ENCODE measurements around the gene ETS1.

The ETS1 gene

GRCh38 chr11:128580612-128581011 lies 6.7 kb downstream of the ETS1 start:
- H3K9me3 ChIP-seq (ENCODE audit: low read length): no peaks in the 10 kb centered on the region
- no peaks in the 10 kb centered on the region for H3K36me3 ChIP-seq (ENCODE audit: insufficient read depth, low read length)
- no peak overlapping the region for H3K4me3 ChIP-seq (ENCODE audit: low read length)
- H3K27me3 ChIP-seq (ENCODE audit: insufficient read depth, low read length): peaks cover 4% of the 10 kb centered on the region
- peaks cover 7% of the 10 kb centered on the region for H3K4me1 ChIP-seq (ENCODE audit: insufficient read depth, low read length)
- no peak overlapping the region for H2AFZ ChIP-seq (ENCODE audit: low read depth, low read length)

GRCh38 chr11:128579798-128580504 lies 7.4 kb downstream of the ETS1 start:
- H3K4me3 ChIP-seq (ENCODE audit: low read length): no peak overlapping the region
- H3K9me3 ChIP-seq (ENCODE audit: low read length): no peaks in the 10 kb centered on the region
- H3K27me3 ChIP-seq (ENCODE audit: insufficient read depth, low read length): no peaks in the 10 kb centered on the region
- H2AFZ ChIP-seq (ENCODE audit: low read depth, low read length): no peak overlapping the region
- H3K4me1 ChIP-seq (ENCODE audit: insufficient read depth, low read length): peaks cover 7% of the 10 kb centered on the region
- H3K36me3 ChIP-seq (ENCODE audit: insufficient read depth, low read length): no peaks in the 10 kb centered on the region

- Histone ChIP-seq H3K27me3 (ENCODE audit: insufficient read depth, low read length) (no peaks in the 10 kb centered on the region), H3K4me3 (ENCODE audit: low read length) (no peak overlapping the region), H2AFZ (ENCODE audit: low read depth, low read length) (no peak overlapping the region), H3K4me1 (ENCODE audit: insufficient read depth, low read length) (no peaks in the 10 kb centered on the region), H3K9me3 (ENCODE audit: low read length) (no peaks in the 10 kb centered on the region), H3K36me3 (ENCODE audit: insufficient read depth, low read length) (no peaks in the 10 kb centered on the region)
Observed at GRCh38 chr11:128576555-128576954, 10.8 kb downstream of the ETS1 start.

GRCh38 chr11:128575961-128576350 lies 11.4 kb downstream of the ETS1 start:
- H3K4me1 ChIP-seq (ENCODE audit: insufficient read depth, low read length): no peaks in the 10 kb centered on the region
- no peaks in the 10 kb centered on the region for H3K9me3 ChIP-seq (ENCODE audit: low read length)
- no peak overlapping the region for H3K4me3 ChIP-seq (ENCODE audit: low read length)
- H3K36me3 ChIP-seq (ENCODE audit: insufficient read depth, low read length): no peaks in the 10 kb centered on the region
- no peaks in the 10 kb centered on the region for H3K27me3 ChIP-seq (ENCODE audit: insufficient read depth, low read length)
- H2AFZ ChIP-seq (ENCODE audit: low read depth, low read length): no peak overlapping the region

GRCh38 chr11:128575174-128575960 lies 12.0 kb downstream of the ETS1 start:
- Histone ChIP-seq H2AFZ (ENCODE audit: low read depth, low read length) (no peak overlapping the region), H3K9me3 (ENCODE audit: low read length) (no peaks in the 10 kb centered on the region), H3K4me1 (ENCODE audit: insufficient read depth, low read length) (no peaks in the 10 kb centered on the region), H3K4me3 (ENCODE audit: low read length) (no peak overlapping the region), H3K36me3 (ENCODE audit: insufficient read depth, low read length) (no peaks in the 10 kb centered on the region), H3K27me3 (ENCODE audit: insufficient read depth, low read length) (no peaks in the 10 kb centered on the region)

- no peak overlapping the region for H3K4me3 ChIP-seq (ENCODE audit: low read length)
- no peaks in the 10 kb centered on the region for H3K4me1 ChIP-seq (ENCODE audit: insufficient read depth, low read length)
- H3K9me3 ChIP-seq (ENCODE audit: low read length): no peaks in the 10 kb centered on the region
- H2AFZ ChIP-seq (ENCODE audit: low read depth, low read length): no peak overlapping the region
- H3K27me3 ChIP-seq (ENCODE audit: insufficient read depth, low read length): no peaks in the 10 kb centered on the region
- H3K36me3 ChIP-seq (ENCODE audit: insufficient read depth, low read length): no peaks in the 10 kb centered on the region
Observed at GRCh38 chr11:128574576-128575011, 12.8 kb downstream of the ETS1 start.

- H3K27me3 ChIP-seq (ENCODE audit: insufficient read depth, low read length): no peaks in the 10 kb centered on the region
Observed at GRCh38 chr11:128573638-128574037, 13.7 kb downstream of the ETS1 start.

GRCh38 chr11:128572965-128573364 lies 14.4 kb downstream of the ETS1 start:
- H3K9me3 ChIP-seq (ENCODE audit: low read length): no peaks in the 10 kb centered on the region
- H3K4me1 ChIP-seq (ENCODE audit: insufficient read depth, low read length): no peaks in the 10 kb centered on the region
- no peak overlapping the region for H3K4me3 ChIP-seq (ENCODE audit: low read length)
- no peaks in the 10 kb centered on the region for H3K36me3 ChIP-seq (ENCODE audit: insufficient read depth, low read length)
- no peaks in the 10 kb centered on the region for H3K27me3 ChIP-seq (ENCODE audit: insufficient read depth, low read length)
- H2AFZ ChIP-seq (ENCODE audit: low read depth, low read length): no peak overlapping the region

More at GRCh38 chr11:128573638-128574037, 13.7 kb downstream of the ETS1 start:
- no peaks in the 10 kb centered on the region for H3K36me3 ChIP-seq (ENCODE audit: insufficient read depth, low read length)
- no peaks in the 10 kb centered on the region for H3K4me1 ChIP-seq (ENCODE audit: insufficient read depth, low read length)
- H3K9me3 ChIP-seq (ENCODE audit: low read length): no peaks in the 10 kb centered on the region
- H2AFZ ChIP-seq (ENCODE audit: low read depth, low read length): no peak overlapping the region
- no peak overlapping the region for H3K4me3 ChIP-seq (ENCODE audit: low read length)

- H3K27me3 ChIP-seq (ENCODE audit: insufficient read depth, low read length): no peaks in the 10 kb centered on the region
- no peaks in the 10 kb centered on the region for H3K4me1 ChIP-seq (ENCODE audit: insufficient read depth, low read length)
- no peak overlapping the region for H3K4me3 ChIP-seq (ENCODE audit: low read length)
- no peaks in the 10 kb centered on the region for H3K9me3 ChIP-seq (ENCODE audit: low read length)
- no peak overlapping the region for H2AFZ ChIP-seq (ENCODE audit: low read depth, low read length)
- H3K36me3 ChIP-seq (ENCODE audit: insufficient read depth, low read length): no peaks in the 10 kb centered on the region
Observed at GRCh38 chr11:128570632-128571031, 16.7 kb downstream of the ETS1 start.

- Histone ChIP-seq H3K9me3 (ENCODE audit: low read length) (no peaks in the 10 kb centered on the region), H3K27me3 (ENCODE audit: insufficient read depth, low read length) (no peaks in the 10 kb centered on the region), H3K4me3 (ENCODE audit: low read length) (no peak overlapping the region), H3K36me3 (ENCODE audit: insufficient read depth, low read length) (no peaks in the 10 kb centered on the region), H2AFZ (ENCODE audit: low read depth, low read length) (no peak overlapping the region), H3K4me1 (ENCODE audit: insufficient read depth, low read length) (no peaks in the 10 kb centered on the region)
Observed at GRCh38 chr11:128569291-128569690, 18.1 kb downstream of the ETS1 start.

- Histone ChIP-seq H3K36me3 (ENCODE audit: insufficient read depth, low read length) (no peaks in the 10 kb centered on the region), H3K4me3 (ENCODE audit: low read length) (no peak overlapping the region), H2AFZ (ENCODE audit: low read depth, low read length) (no peak overlapping the region), H3K27me3 (ENCODE audit: insufficient read depth, low read length) (no peaks in the 10 kb centered on the region), H3K4me1 (ENCODE audit: insufficient read depth, low read length) (no peaks in the 10 kb centered on the region), H3K9me3 (ENCODE audit: low read length) (no peaks in the 10 kb centered on the region)
Observed at GRCh38 chr11:128568166-128568778, 19.1 kb downstream of the ETS1 start.

- no peaks in the 10 kb centered on the region for H3K36me3 ChIP-seq (ENCODE audit: insufficient read depth, low read length)
- no peaks in the 10 kb centered on the region for H3K4me1 ChIP-seq (ENCODE audit: insufficient read depth, low read length)
- no peak overlapping the region for H3K4me3 ChIP-seq (ENCODE audit: low read length)
- H3K27me3 ChIP-seq (ENCODE audit: insufficient read depth, low read length): no peaks in the 10 kb centered on the region
- no peak overlapping the region for H2AFZ ChIP-seq (ENCODE audit: low read depth, low read length)
- no peaks in the 10 kb centered on the region for H3K9me3 ChIP-seq (ENCODE audit: low read length)
Observed at GRCh38 chr11:128567130-128567529, 20.2 kb downstream of the ETS1 start.

GRCh38 chr11:128565881-128566280 lies 21.5 kb downstream of the ETS1 start:
- H3K27me3 ChIP-seq (ENCODE audit: insufficient read depth, low read length): no peaks in the 10 kb centered on the region
- H3K9me3 ChIP-seq (ENCODE audit: low read length): no peaks in the 10 kb centered on the region
- no peaks in the 10 kb centered on the region for H3K36me3 ChIP-seq (ENCODE audit: insufficient read depth, low read length)
- no peaks in the 10 kb centered on the region for H3K4me1 ChIP-seq (ENCODE audit: insufficient read depth, low read length)
- no peak overlapping the region for H2AFZ ChIP-seq (ENCODE audit: low read depth, low read length)
- no peak overlapping the region for H3K4me3 ChIP-seq (ENCODE audit: low read length)
